Transverse colon (tissue), 4 donors: ENCODE measurements around the gene NLRP8. TPM values are rescaled to one million over a fixed set of nuclear protein-coding genes. Genes with fewer than 3 reads are reported as not detected.

Experiments
- DNase-seq: peaks from one replicate; pipeline ENCODE4 v3.0.0-alpha.2; 2019
- H3K27ac ChIP-seq, 4 donors: fragments of 200-600 bp; sonication (generic); 2 replicates each; pipeline ENCODE4 v1.5.1; 2016 to 2018; ENCODE audit warnings: inconsistent platforms in 4 of 4
- H3K27me3 ChIP-seq: fragments of 200-600 bp; sonication (generic); 2 replicates; pipeline ENCODE4 v1.5.1; 2017; ENCODE audit warnings: inconsistent platforms
- H3K36me3 ChIP-seq, 4 donors: fragments of 200-600 bp; sonication (generic); 2 replicates each; pipeline ENCODE4 v1.5.1; 2017 to 2019; ENCODE audit warnings: inconsistent platforms in 4 of 4
- H3K4me1 ChIP-seq, 4 donors: fragments of 200-600 bp; sonication (generic); 2 replicates each; pipeline ENCODE4 v1.5.1; 2017 to 2020; ENCODE audit warnings: inconsistent platforms in 4 of 4
- H3K4me3 ChIP-seq, 4 donors: fragments of 200-600 bp; sonication (generic); 1 replicate in 1 of 4; 2 replicates in 3 of 4; pipeline versions ENCODE4 v1.5.1 to v1.6.1; 2017 to 2019; ENCODE audit warnings: inconsistent platforms in 4 of 4
- H3K9me3 ChIP-seq, 2 donors: fragments of 200-600 bp; sonication (generic); 2 replicates each; pipeline ENCODE4 v1.5.1; 2017 to 2019; ENCODE audit warnings: inconsistent platforms in 2 of 2
- CTCF ChIP-seq, 5 experiments: fragments of 200-600 bp in 3 of 5; fragments of 450-650 bp in 2 of 5; sonication (generic) in 3 of 5; IDR thresholded peaks; 1 replicate in 2 of 5; 2 replicates in 3 of 5; pipeline ENCODE4 v1.5.1; 2016 to 2017; ENCODE audit warnings: antibody characterized with exemption in 5 of 5, inconsistent platforms in 3 of 5, mild to moderate bottlenecking in 2 of 5, moderate library complexity in 1 of 5
- EP300 ChIP-seq: sonication (generic); formaldehyde crosslinking; IDR thresholded peaks from one replicate; pipeline ENCODE4 v1.6.1; 2017; ENCODE audit warnings: antibody characterized with exemption, low read depth
- POLR2A ChIP-seq: fragments of 450-650 bp; IDR thresholded peaks from one replicate; pipeline ENCODE4 v1.6.1; 2016; ENCODE audit warnings: antibody characterized with exemption, mild to moderate bottlenecking, moderate library complexity
- POLR2AphosphoS5 ChIP-seq, 3 donors: sonication (generic); formaldehyde crosslinking; IDR thresholded peaks; one replicate each; pipeline ENCODE4 v1.6.1; 2016; ENCODE audit warnings: antibody characterized with exemption in 3 of 3
- WGBS, 2 donors: methylation state at CpG; one replicate each; pipeline ENCODE4 v1.1.5; 2018; ENCODE audit warnings: low coverage in 1 of 2; 5-methylcytosine and 5-hydroxymethylcytosine counted together
- in situ Hi-C, 4 donors: fragments of 200-750 bp; cut with MboI; loops; one replicate each; pipeline versions ENCODE4 v1.15.0 to v1.15.1; 2017; ENCODE audit warnings: low sequenced_read_pairs in 3 of 4, low pct_ligation_motif_present in 1 of 4, low pct_unique_long_range_greater_than_20kb in 1 of 4
- intact Hi-C: fragments of 100-400 bp; cut with DNase I; formaldehyde crosslinking; loops from one replicate; pipeline ENCODE4 v1.15.1; 2023; ENCODE audit warnings: low total_unique reads
- total RNA-seq, 4 donors: library from RNA; depleted of rRNA; stranded (reverse); fragments of >200 nt; gene quantifications; one replicate each; pipeline ENCODE4 v1.1.0, GENCODE V29; 2016

The NLRP8 gene
- not detected for total RNA-seq

GRCh38 chr19:55947532-55947931 lies at the start of gene NLRP8:
Gene NLRP8, plus strand, starts transcription at chr19:55947832.
- 75 to 81% methylated on average over 8 of the region's 8 CpGs for WGBS, 2 donors

GRCh38 chr19:55898911-55899310 lies 48.7 kb upstream of the NLRP8 start:
- no peaks in the 10 kb centered on the region for H3K9me3 ChIP-seq
- WGBS, 2 donors = 75 to 80% methylated on average over 1 to 12 of the region's 12 CpGs
- no peaks in the 10 kb centered on the region for H3K27me3 ChIP-seq
- H3K4me1 ChIP-seq = no peaks in the 10 kb centered on the region
- intact Hi-C loops = no loop called here
- no peak for TF ChIP-seq POLR2AphosphoS5 (IDR thresholded peaks at IDR 0.05)
- no peak for TF ChIP-seq EP300
- no peak for TF ChIP-seq CTCF (IDR thresholded peaks at IDR 0.05)
- TF ChIP-seq POLR2A = no peak
- in situ Hi-C loops = no loop called here
- no peak overlapping the region for H3K4me3 ChIP-seq
- no peak for DNase-seq
- H3K36me3 ChIP-seq = no peaks in the 10 kb centered on the region
- no peak overlapping the region for H3K27ac ChIP-seq

More at GRCh38 chr19:55947532-55947931, at the start of gene NLRP8:
- Histone ChIP-seq H3K36me3 (no peaks in the 10 kb centered on the region), H3K27ac (no peak within 1 kb of the TSS), H3K9me3 (no peaks in the 10 kb centered on the region), H3K27me3 (no peaks in the 10 kb centered on the region), H3K4me3 (no peak within 1 kb of the TSS), H3K4me1 (no peaks in the 10 kb centered on the region)
- in situ Hi-C loops (no loop called here), intact Hi-C loops (no loop called here)
- no peak for DNase-seq
- TF ChIP-seq EP300 (no peak), CTCF (IDR thresholded peaks at IDR 0.05) (no peak), POLR2AphosphoS5 (IDR thresholded peaks at IDR 0.05) (no peak), POLR2A (no peak)

GRCh38 chr19:55901369-55902079 lies 46.1 kb upstream of the NLRP8 start:
- WGBS, 2 donors = 54 to 71% methylated on average over 4 to 12 of the region's 13 CpGs
- DNase-seq = no peak
- Histone ChIP-seq H3K9me3 (no peaks in the 10 kb centered on the region), H3K4me3 (no peak overlapping the region), H3K27me3 (no peaks in the 10 kb centered on the region), H3K36me3 (no peaks in the 10 kb centered on the region), H3K27ac (no peak overlapping the region), H3K4me1 (no peaks in the 10 kb centered on the region)
- intact Hi-C loops = no loop called here
- TF ChIP-seq CTCF (IDR thresholded peaks at IDR 0.05) (no peak), POLR2AphosphoS5 (IDR thresholded peaks at IDR 0.05) (no peak), POLR2A (no peak), EP300 (no peak)
- in situ Hi-C loops = no loop called here

GRCh38 chr19:55902080-55902751 lies 45.4 kb upstream of the NLRP8 start:
- WGBS, 2 donors = 64 to 70% methylated on average over 4 to 9 of the region's 9 CpGs
- Histone ChIP-seq H3K27ac (no peak overlapping the region), H3K36me3 (no peaks in the 10 kb centered on the region), H3K27me3 (no peaks in the 10 kb centered on the region), H3K4me1 (no peaks in the 10 kb centered on the region), H3K4me3 (no peak overlapping the region), H3K9me3 (no peaks in the 10 kb centered on the region)
- in situ Hi-C loops (no loop called here), intact Hi-C loops (no loop called here)
- no peak for DNase-seq
- TF ChIP-seq POLR2AphosphoS5 (IDR thresholded peaks at IDR 0.05) = no peak
- no peak for TF ChIP-seq EP300
- TF ChIP-seq POLR2A = no peak
- no peak for TF ChIP-seq CTCF (IDR thresholded peaks at IDR 0.05)
